Stomach smooth muscle (tissue), 2 donors: ENCODE data around the gene YY1.
A peak's percentile ranks its signal among the peaks of the same experiment; 100 is the strongest.
"Not testable (repeated sequence)": the region's sequence is repeated elsewhere in the genome, so short reads cannot be mapped to it uniquely, and the experiment has no call there.

Source experiments
- H3K27ac ChIP-seq: one replicate; pipeline ENCODE4 v1.7.0; 2013; ENCODE audit warnings: mild to moderate bottlenecking, low read length, inconsistent platforms
- H3K27me3 ChIP-seq, 2 donors: one replicate each; pipeline ENCODE4 v1.7.0; 2013; ENCODE audit warnings: low read length in 2 of 2; ENCODE audit not compliant: insufficient read depth in 2 of 2, control insufficient read depth in 1 of 2
- H3K36me3 ChIP-seq, 2 donors: one replicate each; pipeline ENCODE4 v1.7.0; 2013; ENCODE audit warnings: low read length in 2 of 2; ENCODE audit not compliant: control insufficient read depth in 2 of 2, insufficient read depth in 2 of 2
- H3K4me1 ChIP-seq: one replicate; pipeline ENCODE4 v1.7.0; 2013; ENCODE audit warnings: low read length; ENCODE audit not compliant: control insufficient read depth, insufficient read depth
- H3K4me3 ChIP-seq, 2 donors: one replicate each; pipeline ENCODE4 v1.7.0; 2013; ENCODE audit warnings: low read length in 2 of 2
- H3K9ac ChIP-seq, 2 donors: one replicate each; pipeline ENCODE4 v1.7.0; 2013; ENCODE audit warnings: low read length in 2 of 2, mild to moderate bottlenecking in 1 of 2
- H3K9me3 ChIP-seq, 2 donors: one replicate each; pipeline ENCODE4 v1.7.0; 2013; ENCODE audit warnings: low read length in 2 of 2; ENCODE audit not compliant: control insufficient read depth in 2 of 2
- donor health status: healthy.
- donor health status: Pancreatic carcinoma.

The YY1 gene

GRCh38 chr14:100230361-100230760 lies 8.6 kb upstream of the YY1 start:
- Histone ChIP-seq H3K9me3 (no peaks in the 10 kb centered on the region), H3K4me3 (no peak overlapping the region), H3K27me3 (no peaks in the 10 kb centered on the region), H3K27ac (no peak overlapping the region), H3K9ac (no peak overlapping the region), H3K36me3 (peaks cover 3 to 4% of the 10 kb centered on the region in 2 donors), H3K4me1 (no peaks in the 10 kb centered on the region)

DNA sequence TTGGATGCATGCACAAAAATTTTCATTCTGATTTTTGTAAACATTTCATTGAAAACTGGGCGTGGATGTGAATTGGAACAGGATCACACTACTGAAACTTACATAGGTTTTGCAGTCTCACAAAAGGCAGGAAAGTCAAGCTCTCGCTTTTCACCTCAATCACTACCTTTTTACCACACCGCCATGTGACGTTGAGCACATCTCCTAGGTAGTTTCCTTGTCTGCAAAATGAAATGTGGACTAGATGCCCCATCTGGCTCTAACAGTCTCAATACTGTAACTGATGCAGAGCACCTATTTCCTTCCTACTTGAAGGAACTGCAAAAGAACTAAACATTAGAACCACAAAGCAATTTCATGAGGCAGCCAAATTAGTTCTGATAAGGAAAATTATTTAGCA lies 4.4 kb upstream of the YY1 start:
- H3K27me3 ChIP-seq: no peaks in the 10 kb centered on the region
- no peaks in the 10 kb centered on the region for H3K9me3 ChIP-seq
- H3K36me3 ChIP-seq: peaks cover 3 to 4% of the 10 kb centered on the region in 2 donors
- H3K9ac ChIP-seq: no peak overlapping the region
- H3K27ac ChIP-seq: no peak overlapping the region
- H3K4me1 ChIP-seq: peaks cover 8% of the 10 kb centered on the region
- H3K4me3 ChIP-seq: no peak overlapping the region

DNA sequence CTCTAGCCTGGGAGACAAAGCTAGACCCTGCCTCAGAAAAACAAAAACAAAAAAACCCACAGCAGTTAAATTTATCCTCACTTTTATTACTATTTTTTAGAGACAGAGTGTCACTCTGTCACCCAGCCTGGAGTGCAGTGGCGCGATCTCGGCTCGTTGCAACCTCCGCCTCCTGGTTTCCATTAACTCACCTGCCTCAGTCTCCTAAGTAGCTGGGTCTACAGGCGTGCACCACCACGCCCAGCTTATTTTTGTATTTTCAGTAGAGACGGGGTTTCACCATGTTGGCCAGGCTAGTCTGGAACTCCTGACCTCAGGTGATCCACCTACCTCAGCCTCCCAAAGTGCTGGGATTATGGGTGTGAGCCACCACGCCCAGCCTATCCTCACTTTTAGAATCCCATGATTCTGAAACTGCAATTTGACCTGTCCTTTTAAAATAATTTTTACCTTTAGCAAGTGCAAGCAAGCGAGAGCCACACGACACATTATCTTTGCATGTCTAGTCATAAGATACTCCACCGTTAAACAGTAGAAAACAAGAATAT lies 2.6 kb upstream of the YY1 start:
- Histone ChIP-seq H3K9ac (peak overlapping the region in 1 of 2 donors; percentile 17), H3K4me1 (peaks cover 11% of the 10 kb centered on the region)
- H3K9me3 ChIP-seq, H3K4me3 ChIP-seq, H3K36me3 ChIP-seq, H3K27ac ChIP-seq, H3K27me3 ChIP-seq: not testable (repeated sequence)

DNA sequence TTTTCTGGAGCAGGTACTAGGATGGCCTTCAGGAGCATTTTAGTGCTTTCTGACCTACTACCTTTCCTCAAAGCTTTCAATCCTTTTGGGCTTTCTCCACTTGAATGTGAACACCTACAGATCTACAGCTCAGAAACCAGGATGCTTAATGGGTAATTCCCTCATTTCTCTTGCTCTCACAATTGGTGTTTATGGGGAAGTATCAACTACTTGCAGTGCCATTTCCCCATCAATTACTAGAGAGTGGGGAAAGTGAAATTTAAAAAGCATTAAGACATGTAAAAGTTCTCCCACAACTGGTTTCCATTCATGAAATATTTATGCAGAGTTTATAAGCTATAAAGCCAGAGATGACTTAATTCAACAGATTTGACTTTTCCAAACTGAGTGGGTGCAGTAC lies 2.1 kb upstream of the YY1 start:
- peaks cover 15% of the 10 kb centered on the region for H3K4me1 ChIP-seq

GRCh38 chr14:100237735-100238418 lies 1.1 kb upstream of the YY1 start:
- Histone ChIP-seq H3K4me3 (peak overlapping the region; percentile 61 to 90), H3K9ac (peak overlapping the region; percentile 84 to 95), H3K9me3 (no peaks in the 10 kb centered on the region), H3K4me1 (peaks cover 23% of the 10 kb centered on the region), H3K27me3 (no peaks in the 10 kb centered on the region), H3K36me3 (peaks cover 0 to 4% of the 10 kb centered on the region in 2 donors), H3K27ac (peak overlapping the region; percentile 90)

More for the DNA sequence above, 2.1 kb upstream of the YY1 start:
- Histone ChIP-seq H3K27ac (no peak overlapping the region), H3K4me3 (peak overlapping the region in 1 of 2 donors; percentile 90), H3K27me3 (no peaks in the 10 kb centered on the region), H3K9ac (peak overlapping the region in 1 of 2 donors; percentile 17), H3K9me3 (no peaks in the 10 kb centered on the region), H3K36me3 (peaks cover 0 to 4% of the 10 kb centered on the region in 2 donors)

DNA sequence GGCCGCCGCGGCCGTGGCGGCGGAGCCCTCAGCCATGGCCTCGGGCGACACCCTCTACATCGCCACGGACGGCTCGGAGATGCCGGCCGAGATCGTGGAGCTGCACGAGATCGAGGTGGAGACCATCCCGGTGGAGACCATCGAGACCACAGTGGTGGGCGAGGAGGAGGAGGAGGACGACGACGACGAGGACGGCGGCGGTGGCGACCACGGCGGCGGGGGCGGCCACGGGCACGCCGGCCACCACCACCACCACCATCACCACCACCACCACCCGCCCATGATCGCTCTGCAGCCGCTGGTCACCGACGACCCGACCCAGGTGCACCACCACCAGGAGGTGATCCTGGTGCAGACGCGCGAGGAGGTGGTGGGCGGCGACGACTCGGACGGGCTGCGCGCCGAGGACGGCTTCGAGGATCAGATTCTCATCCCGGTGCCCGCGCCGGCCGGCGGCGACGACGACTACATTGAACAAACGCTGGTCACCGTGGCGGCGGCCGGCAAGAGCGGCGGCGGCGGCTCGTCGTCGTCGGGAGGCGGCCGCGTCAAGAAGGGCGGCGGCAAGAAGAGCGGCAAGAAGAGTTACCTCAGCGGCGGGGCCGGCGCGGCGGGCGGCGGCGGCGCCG lies 381 bp downstream of the YY1 start:
- Histone ChIP-seq H3K4me1 (peaks cover 28% of the 10 kb centered on the region), H3K36me3 (peaks cover 0 to 4% of the 10 kb centered on the region in 2 donors), H3K27me3 (no peaks in the 10 kb centered on the region), H3K4me3 (peak overlapping the region; percentile 87 to 90), H3K27ac (peak overlapping the region; percentile 77), H3K9ac (peak overlapping the region; percentile 72 to 79), H3K9me3 (no peaks in the 10 kb centered on the region)

DNA sequence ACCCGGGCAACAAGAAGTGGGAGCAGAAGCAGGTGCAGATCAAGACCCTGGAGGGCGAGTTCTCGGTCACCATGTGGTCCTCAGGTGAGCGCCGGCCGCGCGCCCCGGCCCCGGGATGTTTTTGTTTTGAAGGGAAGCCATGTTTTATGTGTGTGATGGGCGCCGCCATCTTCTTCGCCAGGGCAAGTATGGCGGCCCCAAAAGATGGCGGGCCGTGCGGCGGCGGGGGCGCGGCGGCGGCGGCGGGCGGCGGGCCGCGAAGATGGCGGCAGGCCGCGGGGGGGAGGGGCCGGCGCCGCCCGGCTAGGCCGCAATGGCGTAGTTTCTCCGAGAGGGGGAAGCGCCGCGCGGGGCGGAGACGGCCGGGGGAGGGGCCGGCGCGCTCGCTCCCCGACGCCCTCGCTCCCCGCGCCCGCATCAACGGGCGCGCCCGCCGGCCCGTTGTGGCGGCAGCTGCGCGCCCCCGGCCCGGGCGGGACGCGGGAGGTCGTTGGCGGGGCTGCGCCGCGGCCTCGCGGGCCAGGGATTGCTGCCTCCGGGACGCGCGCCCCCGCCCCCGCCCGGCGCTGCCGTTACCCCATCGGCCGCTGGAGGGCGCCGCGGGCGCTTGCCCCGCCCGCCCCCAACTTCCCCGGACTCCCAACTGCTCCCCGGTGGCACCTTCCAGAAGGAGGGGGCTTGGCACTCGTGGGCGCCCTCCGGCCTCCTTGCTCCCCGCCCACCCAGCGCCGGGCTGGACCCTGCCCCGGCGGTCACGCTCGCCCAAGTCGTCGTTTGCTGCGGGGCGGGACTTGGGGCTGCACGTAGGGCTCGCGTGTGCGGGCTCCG lies 1.1 kb downstream of the YY1 start:
- H3K9ac ChIP-seq: peak overlapping the region; percentile 86 to 88
- peak overlapping the region; percentile 81 for H3K27ac ChIP-seq
- peaks cover 28% of the 10 kb centered on the region for H3K4me1 ChIP-seq
- H3K4me3 ChIP-seq: peak overlapping the region; percentile 87 to 90
- no peaks in the 10 kb centered on the region for H3K27me3 ChIP-seq
- H3K9me3 ChIP-seq: no peaks in the 10 kb centered on the region
- no peaks in the 10 kb centered on the region for H3K36me3 ChIP-seq

GRCh38 chr14:100240668-100241032 lies 1.7 kb downstream of the YY1 start:
- Histone ChIP-seq H3K36me3 (no peaks in the 10 kb centered on the region), H3K27me3 (no peaks in the 10 kb centered on the region), H3K4me3 (peak overlapping the region; percentile 68 to 90), H3K27ac (peak overlapping the region; percentile 81), H3K9me3 (no peaks in the 10 kb centered on the region), H3K9ac (peak overlapping the region; percentile 86 to 88), H3K4me1 (peaks cover 28% of the 10 kb centered on the region)

- H3K27me3 ChIP-seq: no peaks in the 10 kb centered on the region
- no peaks in the 10 kb centered on the region for H3K9me3 ChIP-seq
- H3K9ac ChIP-seq: peak overlapping the region; percentile 86 to 88
- peak overlapping the region; percentile 68 to 90 for H3K4me3 ChIP-seq
- no peaks in the 10 kb centered on the region for H3K36me3 ChIP-seq
- peaks cover 34% of the 10 kb centered on the region for H3K4me1 ChIP-seq
- peak overlapping the region; percentile 81 for H3K27ac ChIP-seq
Observed at GRCh38 chr14:100241279-100241678, 2.3 kb downstream of the YY1 start.

DNA sequence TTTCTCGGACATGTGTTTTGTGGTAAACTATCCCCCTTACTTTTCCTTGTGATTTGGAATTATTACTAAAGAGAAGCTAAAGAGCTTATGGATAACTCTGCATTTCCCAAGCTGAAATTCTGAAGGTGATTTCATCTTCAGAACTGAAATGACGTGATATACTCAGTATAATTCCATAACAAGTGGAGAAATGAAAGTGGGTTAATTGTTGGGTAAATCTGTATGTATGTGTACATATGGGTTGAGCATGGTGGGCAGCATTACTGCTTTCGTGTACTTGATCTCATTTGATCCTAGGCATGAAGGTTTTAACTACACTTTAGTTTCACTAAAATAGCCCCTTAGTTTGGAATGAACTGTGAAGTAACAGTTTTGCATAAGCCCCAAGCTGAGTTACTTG lies 4.1 kb downstream of the YY1 start:
- Histone ChIP-seq H3K4me1 (peaks cover 34% of the 10 kb centered on the region), H3K9me3 (no peaks in the 10 kb centered on the region), H3K27me3 (no peaks in the 10 kb centered on the region), H3K36me3 (no peaks in the 10 kb centered on the region), H3K9ac (no peak overlapping the region), H3K27ac (no peak overlapping the region), H3K4me3 (no peak overlapping the region)
